ENCODE measurements around the gene ACO2. TPM values are rescaled to one million over a fixed set of nuclear protein-coding genes. Genes with fewer than 3 reads are reported as not detected.

ACO2 gene
- total and polyA plus RNA-seq, 2 of the 4 experiments (the other 2 are of a cell fraction) = 71.3 to 72.9 TPM

DNA sequence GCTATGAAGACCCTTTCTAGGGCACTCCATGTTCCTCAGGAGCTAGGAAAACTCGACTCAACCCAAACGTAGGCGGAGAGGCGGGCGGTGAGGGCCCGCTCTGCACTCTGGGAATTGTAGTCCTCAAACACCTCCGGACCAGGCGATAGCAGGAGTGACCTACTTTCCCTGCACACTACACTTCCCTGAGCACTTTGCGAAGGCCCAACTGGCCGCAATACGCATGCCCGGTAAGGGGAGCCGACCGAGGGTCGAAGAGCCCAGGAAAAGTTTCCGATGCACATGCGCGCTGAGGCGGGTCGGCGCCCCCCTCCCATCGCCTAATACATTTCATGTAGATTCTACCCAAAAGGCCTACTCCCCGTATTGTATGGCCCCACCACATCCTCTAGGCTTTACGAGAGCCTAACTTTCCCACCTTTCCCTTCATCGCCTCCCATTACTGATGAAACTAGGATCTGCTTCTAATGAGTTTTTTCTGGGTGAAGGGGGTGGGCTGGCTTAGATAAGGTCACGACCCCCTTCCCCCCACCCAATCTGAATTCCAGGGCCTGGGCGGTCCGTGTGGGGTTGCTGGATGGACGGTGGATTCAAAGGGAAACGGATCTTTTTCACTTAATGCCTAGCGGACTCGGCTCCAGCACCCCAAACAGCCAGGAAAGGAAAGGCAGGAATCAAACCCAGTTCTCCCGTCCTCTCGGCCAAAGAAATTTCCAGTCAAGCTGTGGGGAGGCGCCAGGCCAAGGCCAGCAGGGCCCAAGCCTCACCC, 24.4 kb upstream of the ACO2 start:
- Histone ChIP-seq H3K4me2 (ENCODE audit: low read depth, low read length) (peak overlapping the region; percentile 88), H3K4me3 (ENCODE audit: insufficient read depth, low read depth, low read length) (peak overlapping the region; percentile 97), H2AFZ (replicated peaks; ENCODE audit: low read length, poor library complexity) (peak overlapping the region; percentile 84), H3K4ac (ENCODE audit: low read depth, low read length) (peak overlapping the region; percentile 89), H3K27me3 (ENCODE audit: control insufficient read depth, insufficient read depth, low read length) (no peaks in the 10 kb centered on the region), H3K23ac (ENCODE audit: low read depth, low read length) (peak overlapping the region; percentile 88), H2AK9ac (replicated peaks; ENCODE audit: low read depth, low read length, poor library complexity) (peak overlapping the region; percentile 99), H3K79me1 (ENCODE audit: low read depth in 1 of 2, low read length in 2 of 2) (peaks cover 16 to 49% of the 10 kb centered on the region in 2 experiments), H2BK15ac (ENCODE audit: low read depth, low read length) (no peak overlapping the region), H2BK5ac (ENCODE audit: low read depth, low read length, poor library complexity, severe bottlenecking) (peak overlapping the region; percentile 88), H3K36me3 (ENCODE audit: control insufficient read depth, insufficient read depth, low read length) (peaks cover 6% of the 10 kb centered on the region), H2AK5ac (ENCODE audit: low read depth, low read length) (peak overlapping the region; percentile 93), H2BK20ac (ENCODE audit: low read depth, low read length) (no peak overlapping the region), H3K9ac (ENCODE audit: low read depth, low read length) (peak overlapping the region; percentile 93), H4K5ac (ENCODE audit: low read depth, low read length) (peak overlapping the region; percentile 54), H4K91ac (ENCODE audit: insufficient read depth, low read depth, low read length) (peak overlapping the region; percentile 67), H4K8ac (ENCODE audit: low read depth in 2 of 2, low read length in 2 of 2) (peak overlapping the region; percentile 76 to 89), H3K14ac (replicated peaks; ENCODE audit: low read depth, low read length) (peak overlapping the region; percentile 97), H2BK120ac (ENCODE audit: low read depth, low read length) (peak overlapping the region; percentile 26; the same call in 1 of the 2 replicates), H3K56ac (ENCODE audit: extremely low read depth, insufficient read depth, low read length) (peak overlapping the region; percentile 79), H3K18ac (ENCODE audit: low read depth, low read length) (peak overlapping the region; percentile 33), H3K9me3 (ENCODE audit: control insufficient read depth, insufficient read depth, low read length) (no peaks in the 10 kb centered on the region), H3K4me1 (ENCODE audit: control insufficient read depth, insufficient read depth, low read length) (peaks cover 3% of the 10 kb centered on the region), H3K27ac (ENCODE audit: insufficient read depth, low read length) (peak overlapping the region; percentile 97), H3K9me1 (ENCODE audit: insufficient read depth, low read length) (peaks cover 12% of the 10 kb centered on the region), H4K20me1 (ENCODE audit: insufficient read depth, low read length) (peaks cover 55% of the 10 kb centered on the region)
- dilution Hi-C loops (cut with HindIII; ENCODE audit: low sequenced_read_pairs, unreplicated experiment) = no loop called here
- POLR2A ChIA-PET (ENCODE audit: unreplicated experiment) = no interaction called here
- TF ChIP-seq RFX5 (IDR thresholded peaks at IDR 0.05; ENCODE audit: low read depth, low read length) (no peak), MXI1 (IDR thresholded peaks at IDR 0.05; ENCODE audit: borderline replicate concordance, low read depth, low read length) (peak; percentile 61; the same call in 1 of the 2 replicates)
- CTCF ChIA-PET = no interaction called here
- WGBS, 2 experiments (ENCODE audit: extremely low coverage in 2 of 2, insufficient read length in 1 of 2) = 0% methylated on average over 18 of the region's 35 CpGs; no CpG with 5 or more reads in 1 of the 2 experiments
- ATAC-seq (ENCODE audit: low read depth) (peak; percentile 52), DNase-seq (peak; percentile 98)
- intact Hi-C loops (cut with micrococcal nuclease) = no loop called here
- in situ Hi-C loops (cut with MboI; ENCODE audit: low sequenced_read_pairs) = no loop called here
- BruUV-seq (replicated peaks) = no TSS peak
